Measurements from ENCODE around the gene DDX20. TPM values are rescaled to one million over a fixed set of nuclear protein-coding genes. Genes with fewer than 3 reads are reported as not detected.
A peak's percentile ranks its signal among the peaks of the same experiment; 100 is the strongest.

DDX20 gene, protein sequence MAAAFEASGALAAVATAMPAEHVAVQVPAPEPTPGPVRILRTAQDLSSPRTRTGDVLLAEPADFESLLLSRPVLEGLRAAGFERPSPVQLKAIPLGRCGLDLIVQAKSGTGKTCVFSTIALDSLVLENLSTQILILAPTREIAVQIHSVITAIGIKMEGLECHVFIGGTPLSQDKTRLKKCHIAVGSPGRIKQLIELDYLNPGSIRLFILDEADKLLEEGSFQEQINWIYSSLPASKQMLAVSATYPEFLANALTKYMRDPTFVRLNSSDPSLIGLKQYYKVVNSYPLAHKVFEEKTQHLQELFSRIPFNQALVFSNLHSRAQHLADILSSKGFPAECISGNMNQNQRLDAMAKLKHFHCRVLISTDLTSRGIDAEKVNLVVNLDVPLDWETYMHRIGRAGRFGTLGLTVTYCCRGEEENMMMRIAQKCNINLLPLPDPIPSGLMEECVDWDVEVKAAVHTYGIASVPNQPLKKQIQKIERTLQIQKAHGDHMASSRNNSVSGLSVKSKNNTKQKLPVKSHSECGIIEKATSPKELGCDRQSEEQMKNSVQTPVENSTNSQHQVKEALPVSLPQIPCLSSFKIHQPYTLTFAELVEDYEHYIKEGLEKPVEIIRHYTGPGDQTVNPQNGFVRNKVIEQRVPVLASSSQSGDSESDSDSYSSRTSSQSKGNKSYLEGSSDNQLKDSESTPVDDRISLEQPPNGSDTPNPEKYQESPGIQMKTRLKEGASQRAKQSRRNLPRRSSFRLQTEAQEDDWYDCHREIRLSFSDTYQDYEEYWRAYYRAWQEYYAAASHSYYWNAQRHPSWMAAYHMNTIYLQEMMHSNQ
- 10 to 100 TPM; 15.9 to 33.9 TPM for total RNA-seq

DNA sequence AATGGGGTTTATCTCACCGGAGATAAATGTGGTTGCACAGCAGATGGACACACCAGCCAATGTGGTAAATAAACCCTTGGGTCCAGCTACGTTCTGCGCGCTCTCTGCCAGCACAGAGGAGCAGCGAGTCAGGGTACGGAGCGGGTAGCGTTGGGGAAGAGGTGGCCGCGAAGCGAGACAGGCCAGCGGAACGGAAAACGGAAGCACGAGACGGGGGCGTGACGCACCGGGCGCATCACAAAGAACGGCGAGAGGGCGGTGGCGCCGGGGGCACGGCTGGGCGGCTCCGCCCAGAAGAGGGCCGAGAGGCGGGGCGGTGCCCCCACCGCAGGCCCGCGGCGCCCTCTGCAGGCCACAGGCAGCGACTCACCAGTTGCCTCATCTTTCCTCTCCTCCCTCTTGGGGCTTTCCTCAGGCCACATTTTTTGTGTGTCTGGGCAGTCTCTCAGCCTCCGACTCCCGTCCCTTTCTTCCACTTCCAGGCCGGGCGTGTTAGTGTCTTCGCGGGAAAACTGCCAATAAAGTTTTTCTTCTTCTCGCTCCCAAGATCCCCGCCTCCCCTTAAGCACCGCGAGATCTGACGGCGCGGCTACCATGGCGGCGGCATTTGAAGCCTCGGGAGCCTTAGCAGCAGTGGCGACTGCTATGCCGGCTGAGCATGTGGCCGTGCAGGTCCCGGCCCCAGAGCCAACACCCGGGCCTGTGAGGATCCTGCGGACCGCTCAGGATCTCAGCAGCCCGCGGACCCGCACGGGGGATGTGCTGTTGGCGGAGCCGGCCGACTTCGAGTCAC, at the start of gene DDX20:
TSS of gene DDX20 (plus strand) at position 571 of the 793 bp plus-strand sequence. CDS start at position 595, 24 bp downstream.
- peak within 1 kb of the TSS; percentile 73 to 82 for H3K4me3 ChIP-seq
- under 1% methylated on average over 55 of the region's 67 CpGs for WGBS
- DNase-seq (ENCODE audit: low spot score), result peak; percentile 91
- no peaks in the 10 kb centered on the region for H3K9me3 ChIP-seq
- H3K36me3 ChIP-seq, result no peaks in the 10 kb centered on the region
- no peaks in the 10 kb centered on the region for H3K4me1 ChIP-seq (replicated peaks)
- intact Hi-C loops (cut with DNase I), result loop anchor here (5.0 kb wide), 2 partner anchors 38 to 273 kb away; no protein-coding TSS in a partner anchor
- peak within 1 kb of the TSS; percentile 88 to 93 for H3K27ac ChIP-seq
- H3K27me3 ChIP-seq (replicated peaks; ENCODE audit: insufficient read depth), result no peaks in the 10 kb centered on the region
- TF ChIP-seq, protein P1, sequence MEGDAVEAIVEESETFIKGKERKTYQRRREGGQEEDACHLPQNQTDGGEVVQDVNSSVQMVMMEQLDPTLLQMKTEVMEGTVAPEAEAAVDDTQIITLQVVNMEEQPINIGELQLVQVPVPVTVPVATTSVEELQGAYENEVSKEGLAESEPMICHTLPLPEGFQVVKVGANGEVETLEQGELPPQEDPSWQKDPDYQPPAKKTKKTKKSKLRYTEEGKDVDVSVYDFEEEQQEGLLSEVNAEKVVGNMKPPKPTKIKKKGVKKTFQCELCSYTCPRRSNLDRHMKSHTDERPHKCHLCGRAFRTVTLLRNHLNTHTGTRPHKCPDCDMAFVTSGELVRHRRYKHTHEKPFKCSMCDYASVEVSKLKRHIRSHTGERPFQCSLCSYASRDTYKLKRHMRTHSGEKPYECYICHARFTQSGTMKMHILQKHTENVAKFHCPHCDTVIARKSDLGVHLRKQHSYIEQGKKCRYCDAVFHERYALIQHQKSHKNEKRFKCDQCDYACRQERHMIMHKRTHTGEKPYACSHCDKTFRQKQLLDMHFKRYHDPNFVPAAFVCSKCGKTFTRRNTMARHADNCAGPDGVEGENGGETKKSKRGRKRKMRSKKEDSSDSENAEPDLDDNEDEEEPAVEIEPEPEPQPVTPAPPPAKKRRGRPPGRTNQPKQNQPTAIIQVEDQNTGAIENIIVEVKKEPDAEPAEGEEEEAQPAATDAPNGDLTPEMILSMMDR (IDR thresholded peaks at IDR 0.05), result peak; percentile 88 to 99 (median 98)
- TF ChIP-seq POLR2AphosphoS5 (IDR thresholded peaks at IDR 0.05) (peak; percentile 72), POLR2A (IDR thresholded peaks at IDR 0.05) (peak; percentile 49)

DNA sequence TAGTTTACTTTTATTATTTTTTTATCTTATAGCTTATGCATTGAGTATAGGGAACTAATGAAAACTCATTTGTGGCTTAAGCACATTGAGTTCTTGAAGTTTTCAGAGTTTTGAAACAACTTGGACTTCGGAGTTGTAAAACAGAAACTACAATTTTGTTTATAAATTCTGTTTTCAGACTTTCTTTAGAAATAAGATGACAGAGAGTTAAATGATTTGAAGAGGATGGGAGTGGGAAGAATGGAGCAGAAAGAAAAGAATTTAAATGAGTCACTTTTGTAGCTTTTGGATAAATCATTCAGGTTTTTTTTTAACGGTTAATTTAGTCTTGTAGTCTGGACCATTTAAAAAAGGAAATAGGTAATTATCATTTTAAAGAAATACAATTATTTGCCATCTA, 48.8 kb upstream of the DDX20 start:
- DNase-seq (ENCODE audit: low spot score), result no peak
- Histone ChIP-seq H3K4me1 (replicated peaks) (no peaks in the 10 kb centered on the region), H3K27me3 (replicated peaks; ENCODE audit: insufficient read depth) (no peaks in the 10 kb centered on the region), H3K36me3 (no peaks in the 10 kb centered on the region), H3K27ac (no peak overlapping the region), H3K9me3 (no peaks in the 10 kb centered on the region), H3K4me3 (no peak overlapping the region)
- 76% methylated on average over 2 of the region's 2 CpGs for WGBS
- intact Hi-C loops (cut with DNase I), result no loop called here
- TF ChIP-seq POLR2AphosphoS5 (IDR thresholded peaks at IDR 0.05) (no peak), POLR2A (IDR thresholded peaks at IDR 0.05) (no peak)
- TF ChIP-seq, protein P1 (IDR thresholded peaks at IDR 0.05), result no peak

DNA sequence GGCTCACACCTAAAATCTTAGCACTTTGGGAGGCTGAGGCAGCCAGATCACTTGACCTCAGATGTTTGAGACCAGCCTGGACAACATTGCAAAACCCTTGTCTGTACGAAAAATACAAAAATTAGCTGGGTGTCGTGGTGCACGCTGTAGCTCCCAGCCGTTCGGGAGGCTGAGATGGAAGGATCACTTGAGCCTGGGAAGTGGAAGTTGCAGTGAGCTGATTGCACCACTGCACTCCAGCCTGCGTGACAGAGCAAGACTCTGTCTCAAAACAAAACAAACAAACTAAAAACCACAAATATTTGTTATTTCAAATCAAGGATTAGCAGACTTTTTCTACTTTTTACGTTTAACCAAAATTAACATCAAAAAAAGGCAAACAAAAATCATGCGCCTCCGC, 47.8 kb upstream of the DDX20 start:
- no peaks in the 10 kb centered on the region for H3K27me3 ChIP-seq (replicated peaks; ENCODE audit: insufficient read depth)
- intact Hi-C loops (cut with DNase I), result no loop called here
- no peak overlapping the region for H3K27ac ChIP-seq
- TF ChIP-seq POLR2AphosphoS5 (IDR thresholded peaks at IDR 0.05), result no peak
- TF ChIP-seq POLR2A (IDR thresholded peaks at IDR 0.05), result no peak
- TF ChIP-seq, protein P1 (IDR thresholded peaks at IDR 0.05), result no peak
- H3K4me1 ChIP-seq (replicated peaks), result no peaks in the 10 kb centered on the region
- no peaks in the 10 kb centered on the region for H3K36me3 ChIP-seq
- DNase-seq (ENCODE audit: low spot score), result no peak
- H3K4me3 ChIP-seq, result no peak overlapping the region
- WGBS, result 74% methylated on average over 9 of the region's 9 CpGs
- H3K9me3 ChIP-seq, result no peaks in the 10 kb centered on the region

DNA sequence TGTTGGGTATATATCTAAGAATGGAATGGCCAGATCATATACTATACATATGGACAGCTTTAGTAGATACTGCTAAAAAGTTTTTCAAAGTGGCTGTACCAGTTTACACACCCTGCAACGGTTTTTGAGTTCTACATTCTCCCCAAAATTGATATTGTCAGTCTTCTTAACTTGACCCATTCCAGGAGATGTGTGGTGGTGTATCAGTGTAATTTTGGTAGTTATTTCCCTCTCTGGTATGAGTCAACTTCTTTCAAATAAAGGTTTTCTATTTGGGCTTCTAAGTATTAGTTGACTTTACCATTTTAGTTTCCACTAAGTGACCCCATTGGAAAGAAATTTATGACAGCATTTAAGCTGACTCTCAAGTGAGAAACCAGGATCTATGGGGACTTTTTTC, 45.7 kb upstream of the DDX20 start:
- 77% methylated on average over 1 of the region's 1 CpG for WGBS
- intact Hi-C loops (cut with DNase I), result no loop called here

More for the DNA sequence above, 45.7 kb upstream of the DDX20 start:
- Histone ChIP-seq H3K27ac (no peak overlapping the region), H3K4me1 (replicated peaks) (no peaks in the 10 kb centered on the region), H3K4me3 (no peak overlapping the region), H3K36me3 (no peaks in the 10 kb centered on the region), H3K27me3 (replicated peaks; ENCODE audit: insufficient read depth) (no peaks in the 10 kb centered on the region), H3K9me3 (no peaks in the 10 kb centered on the region)
- TF ChIP-seq POLR2AphosphoS5 (IDR thresholded peaks at IDR 0.05), result no peak
- TF ChIP-seq, protein P1 (IDR thresholded peaks at IDR 0.05), result no peak
- no peak for TF ChIP-seq POLR2A (IDR thresholded peaks at IDR 0.05)
- no peak for DNase-seq (ENCODE audit: low spot score)
